ENCODE results near the gene R3HDM1.
"Not testable (repeated sequence)": the region's sequence is repeated elsewhere in the genome, so short reads cannot be mapped to it uniquely, and the experiment has no call there.

Gene R3HDM1

DNA sequence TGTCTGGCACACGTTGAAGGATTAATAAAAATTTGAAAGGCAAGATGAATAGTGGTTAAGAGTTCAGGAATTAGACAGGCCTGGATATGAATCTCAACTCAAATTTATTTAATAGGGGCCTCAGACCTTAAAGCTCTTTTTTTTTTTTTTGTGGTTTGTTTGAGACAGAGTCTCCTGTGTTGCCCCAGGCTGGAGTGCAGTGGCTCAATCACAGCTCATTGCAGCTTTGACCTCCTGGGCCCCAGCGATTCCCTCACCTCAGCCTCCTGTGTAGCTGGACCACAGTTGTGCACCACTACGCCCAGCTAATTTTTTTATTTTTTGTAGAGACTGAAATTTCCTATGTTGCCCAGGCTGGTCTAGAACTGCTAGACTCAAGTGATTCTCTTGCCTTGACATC lies 3.3 kb upstream of the R3HDM1 start:
- TF ChIP-seq CTCF (IDR thresholded peaks at IDR 0.05; ENCODE audit: low read depth, low read length, poor library complexity, severe bottlenecking) (no peak), EZH2phosphoT487 (IDR thresholded peaks at IDR 0.05; ENCODE audit: borderline replicate concordance, low read length) (no peak)
- Histone ChIP-seq H3K9me2 (replicated peaks; ENCODE audit: control insufficient read depth, low read length) (no peaks in the 10 kb centered on the region), H3K4me1 (ENCODE audit: control insufficient read depth, low read length) (peaks cover 23% of the 10 kb centered on the region), H3K36me3 (ENCODE audit: control insufficient read depth, low read length) (peaks cover 39% of the 10 kb centered on the region), H3K79me2 (ENCODE audit: control insufficient read depth, low read length) (peaks cover 84% of the 10 kb centered on the region), H3F3A (ENCODE audit: control insufficient read depth, insufficient read depth) (no peaks in the 10 kb centered on the region), H3K27me3 (ENCODE audit: control insufficient read depth, low read length) (no peaks in the 10 kb centered on the region), H4K20me1 (ENCODE audit: control insufficient read depth, insufficient read depth, low read depth, low read length) (no peaks in the 10 kb centered on the region), H3K4me2 (ENCODE audit: low read length) (peak overlapping the region; percentile 74), H3K27ac (ENCODE audit: low read depth, low read length) (no peak overlapping the region), H3K9me3 (ENCODE audit: control insufficient read depth, insufficient read depth, low read length) (no peaks in the 10 kb centered on the region), H3K4me3 (ENCODE audit: low read length) (no peak overlapping the region)

- Histone ChIP-seq H4K20me1 (ENCODE audit: control insufficient read depth, insufficient read depth, low read depth, low read length) (0 out of 2 replicates have a peak, but pooled peaks cover 3% of the 10 kb centered on the region), H3K27me3 (ENCODE audit: control insufficient read depth, low read length) (no peaks in the 10 kb centered on the region), H3K79me2 (ENCODE audit: control insufficient read depth, low read length) (peaks cover 87% of the 10 kb centered on the region), H3K36me3 (ENCODE audit: control insufficient read depth, low read length) (peaks cover 41% of the 10 kb centered on the region), H3K4me1 (ENCODE audit: control insufficient read depth, low read length) (peaks cover 39% of the 10 kb centered on the region), H3K4me3 (ENCODE audit: low read length) (peak within 1 kb of the TSS; percentile 73), H3K27ac (ENCODE audit: low read depth, low read length) (peak within 1 kb of the TSS; percentile 69), H3K4me2 (ENCODE audit: low read length) (peak within 1 kb of the TSS; percentile 76), H3K9me3 (ENCODE audit: control insufficient read depth, insufficient read depth, low read length) (no peaks in the 10 kb centered on the region), H3F3A (ENCODE audit: control insufficient read depth, insufficient read depth) (no peaks in the 10 kb centered on the region), H3K9me2 (replicated peaks; ENCODE audit: control insufficient read depth, low read length) (no peaks in the 10 kb centered on the region)
- TF ChIP-seq CTCF (IDR thresholded peaks at IDR 0.05; ENCODE audit: low read depth, low read length, poor library complexity, severe bottlenecking) (no peak), EZH2phosphoT487 (IDR thresholded peaks at IDR 0.05; ENCODE audit: borderline replicate concordance, low read length) (no peak)
These were observed 712 bp upstream of the R3HDM1 start, which contains the start of gene ZRANB3 for GRCh38 chr2:135530313-135531230. Gene ZRANB3, minus strand, starts transcription at chr2:135531218.

GRCh38 chr2:135532581-135532980 lies 1.3 kb downstream of the R3HDM1 start:
- Histone ChIP-seq H3K79me2 (ENCODE audit: control insufficient read depth, low read length) (peaks cover 89% of the 10 kb centered on the region), H3K4me3 (ENCODE audit: low read length) (peak overlapping the region; percentile 73), H3K4me1 (ENCODE audit: control insufficient read depth, low read length) (peaks cover 39% of the 10 kb centered on the region), H3K4me2 (ENCODE audit: low read length) (peak overlapping the region; percentile 76), H3K27ac (ENCODE audit: low read depth, low read length) (no peak overlapping the region), H3K9me2 (replicated peaks; ENCODE audit: control insufficient read depth, low read length) (no peaks in the 10 kb centered on the region), H3F3A (ENCODE audit: control insufficient read depth, insufficient read depth) (no peaks in the 10 kb centered on the region), H3K9me3 (ENCODE audit: control insufficient read depth, insufficient read depth, low read length) (no peaks in the 10 kb centered on the region), H4K20me1 (ENCODE audit: control insufficient read depth, insufficient read depth, low read depth, low read length) (0 out of 2 replicates have a peak, but pooled peaks cover 3% of the 10 kb centered on the region), H3K36me3 (ENCODE audit: control insufficient read depth, low read length) (peaks cover 52% of the 10 kb centered on the region), H3K27me3 (ENCODE audit: control insufficient read depth, low read length) (no peaks in the 10 kb centered on the region)
- no peak for TF ChIP-seq CTCF (IDR thresholded peaks at IDR 0.05; ENCODE audit: low read depth, low read length, poor library complexity, severe bottlenecking)
- TF ChIP-seq EZH2phosphoT487 (IDR thresholded peaks at IDR 0.05; ENCODE audit: borderline replicate concordance, low read length) = no peak

DNA sequence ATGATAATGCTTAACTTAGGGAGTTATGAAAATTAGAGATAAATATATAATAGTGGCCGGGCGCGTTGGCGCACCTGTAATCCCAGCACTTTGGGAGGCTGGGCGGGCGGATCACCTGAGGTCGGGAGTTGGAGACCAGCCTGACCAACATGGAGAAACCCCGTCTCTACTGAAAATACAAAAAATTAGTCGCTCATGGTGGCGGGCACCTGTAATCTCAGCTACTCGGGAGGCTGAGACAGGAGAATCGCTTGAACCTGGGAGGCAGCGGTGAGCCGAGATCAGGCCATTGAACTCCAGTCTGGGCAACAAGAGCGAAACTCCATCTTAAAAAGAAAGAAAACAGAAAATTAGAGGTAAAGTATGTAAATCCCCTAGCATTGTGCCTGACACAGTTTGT lies 2.3 kb downstream of the R3HDM1 start:
- not testable (repeated sequence) for H3K27me3 ChIP-seq (ENCODE audit: control insufficient read depth, low read length); H3K9me3 ChIP-seq (ENCODE audit: control insufficient read depth, insufficient read depth, low read length); H4K20me1 ChIP-seq (ENCODE audit: control insufficient read depth, insufficient read depth, low read depth, low read length); H3F3A ChIP-seq (ENCODE audit: control insufficient read depth, insufficient read depth); H3K27ac ChIP-seq (ENCODE audit: low read depth, low read length); H3K9me2 ChIP-seq (replicated peaks; ENCODE audit: control insufficient read depth, low read length)
- peaks cover 87% of the 10 kb centered on the region for H3K79me2 ChIP-seq (ENCODE audit: control insufficient read depth, low read length)
- peak overlapping the region; percentile 25 for H3K4me3 ChIP-seq (ENCODE audit: low read length)
- peak overlapping the region; percentile 76 for H3K4me2 ChIP-seq (ENCODE audit: low read length)
- peaks cover 48% of the 10 kb centered on the region for H3K36me3 ChIP-seq (ENCODE audit: control insufficient read depth, low read length)
- H3K4me1 ChIP-seq (ENCODE audit: control insufficient read depth, low read length) = peaks cover 33% of the 10 kb centered on the region
